ENCODE measurements around the gene AGO1.

AGO1 gene

GRCh38 chr1:35882945-35883634 is at the start of gene AGO1:
TSS of gene AGO1 (plus strand) at chr1:35883209. CDS start at chr1:35883422, 213 bp downstream.
- DNase-seq (ENCODE audit: low read depth in 2 of 2, low spot score in 1 of 2): peak; percentile 95 to 96

GRCh38 chr1:35833395-35833794 is 49.6 kb upstream of the AGO1 start:
- no peak for DNase-seq (ENCODE audit: low read depth in 2 of 2, low spot score in 1 of 2)

GRCh38 chr1:35834218-35834617 is 48.8 kb upstream of the AGO1 start:
- no peak for DNase-seq (ENCODE audit: low read depth in 2 of 2, low spot score in 1 of 2)

- no peak for DNase-seq (ENCODE audit: low read depth in 2 of 2, low spot score in 1 of 2)
Measured at GRCh38 chr1:35835398-35835797, 47.6 kb upstream of the AGO1 start.

- DNase-seq (ENCODE audit: low read depth in 2 of 2, low spot score in 1 of 2): no peak
Measured at GRCh38 chr1:35836734-35837133, 46.3 kb upstream of the AGO1 start.

GRCh38 chr1:35838693-35839245 is 44.2 kb upstream of the AGO1 start:
- DNase-seq (ENCODE audit: low read depth in 2 of 2, low spot score in 1 of 2): no peak

GRCh38 chr1:35844826-35845225 is 38.2 kb upstream of the AGO1 start:
- no peak for DNase-seq (ENCODE audit: low read depth in 2 of 2, low spot score in 1 of 2)

- no peak for DNase-seq (ENCODE audit: low read depth in 2 of 2, low spot score in 1 of 2)
Measured at GRCh38 chr1:35845766-35846165, 37.2 kb upstream of the AGO1 start.

- DNase-seq (ENCODE audit: low read depth in 2 of 2, low spot score in 1 of 2): no peak
Measured at GRCh38 chr1:35847935-35848565, 35.0 kb upstream of the AGO1 start.

- no peak for DNase-seq (ENCODE audit: low read depth in 2 of 2, low spot score in 1 of 2)
Measured at GRCh38 chr1:35850051-35850450, 33.0 kb upstream of the AGO1 start.

- no peak for DNase-seq (ENCODE audit: low read depth in 2 of 2, low spot score in 1 of 2)
Measured at GRCh38 chr1:35850716-35851115, 32.3 kb upstream of the AGO1 start.

- no peak for DNase-seq (ENCODE audit: low read depth in 2 of 2, low spot score in 1 of 2)
Measured at GRCh38 chr1:35851132-35851869, 31.7 kb upstream of the AGO1 start.

GRCh38 chr1:35852241-35852640 is 30.8 kb upstream of the AGO1 start:
- DNase-seq (ENCODE audit: low read depth in 2 of 2, low spot score in 1 of 2): no peak

- DNase-seq (ENCODE audit: low read depth in 2 of 2, low spot score in 1 of 2): no peak
Measured at GRCh38 chr1:35854989-35855700, 27.9 kb upstream of the AGO1 start.

- DNase-seq (ENCODE audit: low read depth in 2 of 2, low spot score in 1 of 2): no peak
Measured at GRCh38 chr1:35856964-35857363, 26.0 kb upstream of the AGO1 start.

GRCh38 chr1:35857830-35858229 is 25.2 kb upstream of the AGO1 start:
- DNase-seq (ENCODE audit: low read depth in 2 of 2, low spot score in 1 of 2): no peak

GRCh38 chr1:35860696-35861095 is 22.3 kb upstream of the AGO1 start:
- no peak for DNase-seq (ENCODE audit: low read depth in 2 of 2, low spot score in 1 of 2)

- DNase-seq (ENCODE audit: low read depth in 2 of 2, low spot score in 1 of 2): no peak
Measured at GRCh38 chr1:35863136-35863535, 19.9 kb upstream of the AGO1 start.

- no peak for DNase-seq (ENCODE audit: low read depth in 2 of 2, low spot score in 1 of 2)
Measured at GRCh38 chr1:35863881-35864625, 19.0 kb upstream of the AGO1 start.

- DNase-seq (ENCODE audit: low read depth in 2 of 2, low spot score in 1 of 2): no peak
Measured at GRCh38 chr1:35864813-35865212, 18.2 kb upstream of the AGO1 start.

GRCh38 chr1:35866991-35867390 is 16.0 kb upstream of the AGO1 start:
- no peak for DNase-seq (ENCODE audit: low read depth in 2 of 2, low spot score in 1 of 2)
